Hair follicle dermal papilla cell (primary cell): ENCODE measurements around the gene GPRASP2. TPM values are rescaled to one million over a fixed set of nuclear protein-coding genes. Genes with fewer than 3 reads are reported as not detected.

Experiments
- small RNA-seq: library from RNA; depleted of rRNA; stranded (forward); fragments of <200 nt; gene quantifications from one replicate; pipeline ENCODE3, GENCODE V24; 2012
- total RNA-seq: library from RNA; depleted of rRNA; stranded (reverse); fragments of >200 nt; gene quantifications from 2 replicates; pipeline ENCODE4 v1.2.3, GENCODE V29; 2012

GPRASP2 gene
- 13.7 and 15.6 TPM in 2 replicates for total RNA-seq

DNA sequence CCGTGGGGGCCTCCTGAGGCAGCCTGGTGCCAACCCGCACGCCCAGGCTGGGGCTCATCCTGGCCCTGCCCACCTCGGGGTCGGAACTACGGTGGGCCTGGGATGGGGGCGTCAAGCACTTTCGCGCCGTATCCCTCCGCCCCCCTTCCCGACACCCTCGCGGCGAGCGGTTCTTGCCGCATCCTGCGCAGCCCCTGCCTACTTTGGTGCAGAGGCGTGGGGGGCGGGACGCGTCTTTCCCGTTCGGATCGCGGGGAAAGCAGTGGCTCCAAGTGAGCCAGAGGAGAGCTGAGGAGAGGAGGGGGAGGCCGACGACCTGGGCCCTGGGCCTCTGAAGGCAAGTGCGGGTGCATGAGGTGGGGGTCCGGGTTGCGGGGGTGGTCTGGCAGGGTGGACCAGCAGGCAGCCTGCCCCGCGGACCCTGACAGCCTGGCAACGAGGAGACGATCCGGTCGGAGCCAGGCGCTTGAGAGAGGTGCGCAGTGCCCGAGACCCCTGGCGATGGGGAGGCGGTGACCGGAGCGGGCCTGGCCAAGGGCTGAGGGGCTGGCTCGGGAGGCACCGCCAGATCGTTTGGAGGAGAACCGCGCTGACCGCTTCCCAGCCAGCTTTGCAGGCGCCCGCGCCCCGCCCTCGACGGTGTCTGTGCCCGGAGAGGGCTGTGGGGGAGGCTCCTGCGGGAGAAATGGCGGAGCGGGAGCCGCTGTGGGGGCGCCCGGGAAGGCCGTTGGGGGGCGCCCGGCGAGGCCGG is at the start of gene GPRASP2:
GPRASP2 (plus strand) TSS at position 233 of the 751 bp plus-strand sequence. CDS start 2,422 bp downstream, outside the sequence.

DNA sequence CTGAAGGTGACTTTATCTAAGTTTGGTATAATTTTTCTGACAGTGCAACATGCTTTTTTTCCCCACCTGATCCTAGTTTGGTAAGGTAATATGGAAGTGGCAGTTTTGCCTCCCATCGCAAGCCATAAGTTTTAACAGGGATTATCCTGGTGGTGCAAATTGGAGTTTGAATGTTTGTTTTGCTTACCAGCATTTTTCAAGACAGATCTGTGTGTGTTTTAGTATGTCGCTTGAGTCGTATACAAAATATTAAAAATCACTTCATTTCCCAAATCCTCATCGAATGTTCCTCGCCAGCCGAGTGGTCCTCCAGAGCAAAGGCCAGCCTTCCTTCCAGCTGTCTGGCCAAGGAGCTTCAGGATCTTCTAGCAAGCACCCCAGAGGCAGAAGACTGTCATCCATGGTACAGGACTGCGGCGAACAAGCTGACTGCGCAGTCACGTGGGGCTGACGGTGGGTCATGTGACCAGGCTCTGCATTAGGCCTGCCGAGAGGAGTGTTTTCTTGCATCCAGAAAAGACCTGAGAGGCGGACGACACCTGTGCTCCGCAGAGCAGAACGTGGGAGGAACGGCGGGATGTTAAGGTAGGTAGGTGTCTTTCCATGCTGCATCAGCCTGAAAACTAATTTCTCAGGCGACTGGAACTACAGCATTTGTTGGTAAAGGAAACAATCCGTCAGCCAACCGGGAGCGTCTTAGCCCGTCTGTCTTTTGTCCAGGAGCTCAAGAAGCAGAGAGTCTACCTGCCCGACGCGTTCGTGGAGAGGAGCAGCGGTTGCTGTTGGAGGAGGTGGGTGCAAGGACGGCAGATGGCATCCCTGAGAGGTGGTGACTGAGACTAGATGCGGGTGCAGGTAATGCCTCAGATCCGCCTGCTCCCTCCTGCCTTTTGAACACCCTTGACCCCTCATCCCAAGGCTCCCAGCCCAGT is 8.3 kb downstream of the GPRASP2 start, which contains the start of gene GPRASP3:
GPRASP3 (plus strand) TSS at position 507 of the 932 bp plus-strand sequence. CDS start 28,253 bp downstream, outside the sequence.

Small RNAs within 50 kb of the gene (small RNA-seq; reads per million reads assigned to genes)
- not detected for gene RNU6-589P

Other genes with a start within 250 kb of the GPRASP2 start
- 0.16 TPM in 1 of 2 replicates, not detected in the other for gene TCP11X2, start 240.6 kb upstream of the GPRASP2 start, total RNA-seq
- 0.32 and 1.3 TPM in 2 replicates for gene TMSB15A, start 195.7 kb upstream of the GPRASP2 start, total RNA-seq
- gene ARMCX5, start 112.9 kb upstream of the GPRASP2 start, total RNA-seq: 10.8 and 18.8 TPM in 2 replicates
- gene GPRASP1, start 61.0 kb upstream of the GPRASP2 start, total RNA-seq: 3.4 and 4.4 TPM in 2 replicates
- 5.5 and 6.5 TPM in 2 replicates for gene GPRASP3, start 8.3 kb downstream of the GPRASP2 start, total RNA-seq
- 0.73 and 0.81 TPM in 2 replicates for gene RAB40AL, start 224.8 kb downstream of the GPRASP2 start, total RNA-seq